HG03342 (cell line): ENCODE measurements around the gene ABCD4.
"Not testable (repeated sequence)": the region's sequence is repeated elsewhere in the genome, so short reads cannot be mapped to it uniquely, and the experiment has no call there.

Experiments used
- ATAC-seq: cut with Tn5 transposase; IDR thresholded peaks from one replicate; pipeline ENCODE4 v1.9.1; 2021; ENCODE audit warnings: mild to moderate bottlenecking, moderate library complexity; ENCODE audit not compliant: unreplicated experiment

The ABCD4 gene

DNA sequence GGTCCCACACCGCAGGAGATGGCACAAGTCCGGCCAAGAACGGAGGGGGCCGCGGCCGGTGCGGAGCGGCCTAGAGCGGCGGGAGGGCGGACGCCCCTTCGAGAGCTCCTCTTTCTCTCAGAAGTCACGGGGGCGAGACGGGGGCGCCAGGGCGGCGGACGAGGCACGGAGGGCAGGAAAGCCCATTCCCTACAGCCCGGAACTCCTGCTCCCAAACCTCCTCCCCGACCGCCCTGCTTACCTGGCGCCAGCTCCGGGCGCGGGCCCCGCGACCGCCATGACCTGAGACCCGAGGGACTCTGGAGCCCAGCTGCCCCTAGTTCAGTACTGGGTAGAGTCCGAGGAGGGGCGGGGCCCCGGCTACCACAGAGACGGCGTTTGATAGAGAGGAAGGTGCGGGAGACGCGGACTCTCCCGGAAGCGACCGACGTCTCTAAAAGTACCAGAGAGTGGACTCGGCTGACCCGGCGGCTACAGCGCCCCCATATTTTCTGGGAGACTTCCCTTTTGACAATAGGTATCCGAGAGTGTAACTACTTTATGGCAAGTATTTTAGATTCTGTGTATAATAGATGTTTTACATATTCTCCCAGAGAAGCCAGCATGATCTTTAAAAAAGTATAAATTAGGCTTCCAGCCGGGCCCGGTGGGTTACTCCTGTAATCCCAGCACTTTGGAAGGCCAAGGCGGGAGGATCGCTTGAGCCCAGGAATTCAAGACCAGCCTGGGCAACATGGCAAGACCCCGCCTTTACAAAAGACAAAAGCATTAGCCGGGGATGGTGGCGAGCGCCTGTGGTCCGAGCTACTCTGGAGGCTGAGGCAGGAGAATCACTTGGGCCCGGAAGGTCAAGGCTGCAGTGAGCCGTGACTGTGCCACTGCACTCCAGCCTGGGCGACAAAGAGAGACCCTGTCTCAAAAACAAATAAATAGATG is at the start of gene ABCD4:
TSS of gene ABCD4 (minus strand) at position 301 of the 936 bp plus-strand sequence. CDS start at position 279, 22 bp downstream.
- ATAC-seq, result peak; percentile 98

DNA sequence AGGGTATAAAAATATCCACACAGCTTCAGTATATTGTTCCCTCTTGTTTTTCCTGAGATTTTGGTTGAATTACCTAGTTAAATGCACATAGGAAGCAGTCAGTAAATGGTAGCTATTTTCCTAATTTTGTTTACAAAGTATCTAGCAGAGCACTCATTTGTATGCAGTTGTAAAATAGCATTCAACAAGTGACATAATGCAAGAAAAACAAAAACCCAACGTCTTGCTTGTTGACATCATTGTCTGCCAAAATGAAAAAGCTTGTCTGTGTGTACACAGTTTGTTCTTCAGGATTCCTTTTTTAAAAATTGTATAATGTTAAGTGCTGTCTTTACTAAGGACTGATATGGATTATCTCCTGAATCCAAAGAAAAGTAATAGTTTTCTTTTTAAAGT is 48.2 kb upstream of the ABCD4 start:
- ATAC-seq, result no peak

DNA sequence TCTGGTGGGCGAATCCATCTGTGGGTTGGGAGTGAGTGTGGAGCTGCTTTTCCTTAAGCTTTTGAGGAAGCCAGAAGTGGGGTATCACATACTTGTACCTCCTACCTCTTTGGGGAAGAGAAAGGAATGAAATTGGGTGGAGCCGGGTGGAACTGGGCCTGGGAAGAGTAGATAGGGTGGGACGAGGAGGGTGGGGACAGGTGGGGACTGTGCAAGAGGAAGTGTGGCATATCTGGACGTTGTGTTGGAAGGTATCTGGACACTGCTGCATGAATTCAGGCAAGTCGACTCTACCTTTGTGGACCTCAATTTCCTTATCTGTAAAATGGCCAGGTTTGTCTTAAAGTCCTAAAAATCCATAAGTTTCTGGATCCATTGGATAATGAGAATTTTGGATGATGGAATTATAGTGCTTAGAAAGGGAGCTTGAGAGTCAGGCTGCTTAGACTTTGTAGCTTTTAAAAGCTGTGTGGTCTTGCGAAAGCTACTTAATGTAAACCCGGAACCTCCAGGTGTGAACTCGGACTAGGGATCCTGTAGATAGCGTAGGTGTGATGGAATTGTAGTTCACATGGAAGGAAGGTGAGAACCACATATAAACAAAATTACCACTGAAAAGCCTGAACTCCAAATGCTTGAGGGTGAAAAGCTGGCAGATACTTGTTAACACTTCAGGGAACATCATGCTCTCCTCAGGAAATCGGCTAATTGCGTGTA is 47.6 kb upstream of the ABCD4 start:
- no peak for ATAC-seq

DNA sequence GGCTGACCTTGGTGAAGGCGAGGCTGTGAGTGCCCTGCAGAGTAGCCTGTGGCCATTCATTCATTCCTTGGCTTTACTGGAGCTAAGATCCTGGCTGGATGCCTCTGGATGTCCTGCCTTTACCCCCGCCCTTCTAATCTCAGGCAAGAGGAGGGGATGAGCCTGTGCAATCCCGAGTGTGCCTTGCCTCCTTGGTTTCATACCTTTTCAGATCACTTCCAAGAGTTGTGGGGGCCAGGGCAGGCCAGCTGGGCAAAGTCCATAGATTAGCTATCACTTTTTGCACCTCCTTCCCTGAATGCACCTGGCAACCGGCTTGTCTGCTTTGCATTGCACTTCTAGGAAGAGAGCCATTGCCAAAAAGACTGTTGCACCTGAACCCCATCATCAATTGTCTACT is 47.0 kb upstream of the ABCD4 start:
- ATAC-seq, result no peak

DNA sequence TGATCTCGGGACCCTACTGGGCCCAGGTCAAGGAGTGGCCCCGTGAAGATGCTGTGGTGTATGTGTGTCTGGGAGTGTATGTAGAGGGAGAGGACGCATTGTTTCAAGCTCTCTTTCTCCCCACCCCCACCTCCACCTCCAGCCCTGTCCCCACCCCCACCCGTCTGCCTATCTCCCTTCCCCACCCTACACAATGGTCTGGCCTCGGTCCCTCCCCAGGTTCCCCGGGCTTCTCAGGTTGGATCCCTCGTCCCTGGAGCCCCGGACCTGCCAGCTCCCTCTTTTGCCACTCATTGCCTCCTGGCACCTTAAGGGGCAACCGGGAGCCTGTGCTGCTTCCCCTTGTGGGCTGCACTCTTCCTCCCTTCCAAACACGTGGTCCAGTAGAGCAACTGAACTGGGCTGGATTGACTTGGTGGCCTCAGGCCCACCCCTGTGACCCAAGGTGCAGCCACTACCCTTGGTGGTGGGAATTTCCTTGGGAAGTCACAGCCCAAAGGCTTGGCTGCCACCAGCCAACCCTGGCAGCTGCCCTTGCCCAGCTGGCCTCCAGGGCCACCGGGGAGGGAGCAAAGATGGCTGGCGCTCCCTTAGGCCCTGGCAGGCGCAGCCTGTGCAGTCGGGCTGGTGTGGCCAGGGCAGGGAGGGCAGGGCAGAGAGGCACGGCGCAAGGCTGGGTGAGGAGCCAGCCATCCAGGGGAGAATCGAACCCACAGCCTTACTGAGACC is 46.2 kb upstream of the ABCD4 start:
- no peak for ATAC-seq

DNA sequence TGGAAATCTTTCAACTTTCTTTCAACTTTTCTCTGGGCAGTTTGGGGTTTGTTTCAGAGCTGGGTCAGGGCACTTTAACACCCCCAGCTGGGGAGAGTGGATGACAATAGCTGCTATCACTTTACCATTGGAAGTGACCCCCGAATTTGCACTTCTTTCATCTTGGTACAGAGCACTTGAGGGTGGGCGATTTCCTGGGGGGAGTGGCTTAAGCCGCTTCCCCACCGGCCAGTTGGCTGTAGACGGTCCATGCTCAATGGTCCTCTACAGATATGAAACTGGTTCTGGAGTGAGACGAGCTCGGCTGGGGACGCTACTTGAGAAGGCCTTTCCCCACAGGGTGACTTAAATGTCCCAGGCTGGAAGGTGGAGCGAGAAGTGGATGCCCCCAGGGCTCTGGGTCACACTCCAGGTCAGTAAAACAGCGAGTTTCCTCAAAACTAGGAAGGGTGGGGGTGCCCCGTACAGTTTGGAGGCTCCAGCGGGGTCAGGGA is 45.6 kb upstream of the ABCD4 start, which contains the start of gene VRTN:
TSS of gene VRTN (plus strand) at position 231 of the 494 bp plus-strand sequence. CDS start 8,313 bp downstream, outside the sequence.
- no peak for ATAC-seq

DNA sequence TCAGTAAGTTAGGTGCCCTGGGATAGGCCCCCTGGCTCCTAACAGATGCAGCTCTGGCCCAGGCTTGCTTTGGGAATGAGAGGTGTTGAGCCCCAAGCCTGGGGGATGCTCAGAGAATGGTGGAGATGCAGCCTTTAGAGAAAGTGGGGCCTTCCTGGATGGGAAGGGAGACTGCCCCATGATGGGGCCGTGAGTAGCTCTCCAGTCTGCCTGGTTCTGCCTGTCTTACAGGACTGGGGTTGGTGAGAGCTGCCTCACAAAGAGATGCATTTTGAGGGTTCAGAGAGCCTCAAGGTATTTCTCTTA is 45.0 kb upstream of the ABCD4 start:
- no peak for ATAC-seq

DNA sequence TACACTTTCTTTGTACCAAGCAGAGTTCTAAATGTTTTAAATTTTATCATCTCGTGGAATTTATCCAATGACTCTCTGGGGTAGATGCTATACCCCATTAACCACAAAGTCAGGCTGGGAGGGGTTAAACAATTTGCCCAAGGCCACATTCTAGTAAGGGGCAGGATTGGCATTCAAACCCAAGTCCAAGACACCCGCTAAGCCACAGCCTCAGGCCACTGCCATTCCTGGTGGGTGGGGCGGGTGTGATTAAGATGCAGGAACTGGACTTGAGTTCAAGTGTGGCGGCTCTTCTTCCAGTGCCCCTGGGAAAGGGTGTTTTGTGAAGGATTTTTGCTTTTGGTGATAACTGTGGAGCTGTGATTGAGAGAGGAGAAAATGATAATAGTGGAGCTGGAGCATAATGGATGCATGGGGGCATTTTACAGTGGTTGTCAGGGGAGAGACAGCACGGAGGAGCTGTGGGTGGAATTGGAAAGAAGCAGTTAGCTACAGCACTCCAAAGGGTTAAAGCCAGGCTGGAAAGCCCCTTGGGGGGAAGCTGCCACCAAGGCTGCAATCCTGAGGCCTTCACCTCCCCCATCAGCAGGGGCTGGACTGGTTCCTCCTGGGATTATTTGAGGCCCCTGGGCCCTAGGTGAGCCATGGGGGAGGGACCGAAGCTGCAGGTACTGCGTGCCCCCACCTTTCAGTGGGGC is 44.5 kb upstream of the ABCD4 start:
- no peak for ATAC-seq

DNA sequence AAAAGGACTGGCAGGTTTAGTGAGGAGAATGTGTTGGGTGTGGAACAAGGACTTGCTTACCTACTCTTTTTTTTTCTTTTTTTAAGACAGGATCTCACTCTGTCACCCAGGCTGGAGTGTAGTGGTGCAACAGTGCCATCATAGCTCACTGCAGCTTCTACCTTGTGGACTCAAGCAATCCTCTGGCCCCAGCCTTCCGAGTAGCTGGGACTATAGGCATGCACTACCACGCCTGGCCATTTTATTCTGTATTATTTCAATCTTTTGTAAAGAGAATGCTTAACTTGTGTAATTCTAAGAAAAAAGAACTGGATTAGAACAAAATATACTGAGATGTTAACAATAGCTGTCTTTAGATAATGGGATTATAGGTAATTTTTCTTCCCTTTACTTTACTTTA is 43.6 kb upstream of the ABCD4 start:
- no peak for ATAC-seq

DNA sequence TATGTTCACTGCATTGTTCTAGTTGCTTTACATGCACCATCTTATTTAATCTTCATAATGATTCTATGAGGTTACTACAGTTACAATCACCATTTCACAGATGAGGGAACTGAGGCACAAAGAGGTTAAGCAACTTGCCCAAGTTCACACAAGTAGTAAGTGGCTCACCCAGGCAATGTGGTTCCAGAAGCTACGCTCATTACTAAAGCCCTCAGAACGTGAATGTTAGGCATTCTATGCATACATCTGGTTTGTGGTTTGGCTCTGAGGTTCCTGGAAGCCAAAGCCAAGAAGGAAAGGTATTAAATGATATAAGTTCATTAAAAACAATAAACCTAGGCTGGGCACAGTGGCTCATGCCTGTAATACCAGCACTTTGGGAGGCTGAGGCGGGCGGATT is 31.2 kb upstream of the ABCD4 start:
- ATAC-seq, result no peak

DNA sequence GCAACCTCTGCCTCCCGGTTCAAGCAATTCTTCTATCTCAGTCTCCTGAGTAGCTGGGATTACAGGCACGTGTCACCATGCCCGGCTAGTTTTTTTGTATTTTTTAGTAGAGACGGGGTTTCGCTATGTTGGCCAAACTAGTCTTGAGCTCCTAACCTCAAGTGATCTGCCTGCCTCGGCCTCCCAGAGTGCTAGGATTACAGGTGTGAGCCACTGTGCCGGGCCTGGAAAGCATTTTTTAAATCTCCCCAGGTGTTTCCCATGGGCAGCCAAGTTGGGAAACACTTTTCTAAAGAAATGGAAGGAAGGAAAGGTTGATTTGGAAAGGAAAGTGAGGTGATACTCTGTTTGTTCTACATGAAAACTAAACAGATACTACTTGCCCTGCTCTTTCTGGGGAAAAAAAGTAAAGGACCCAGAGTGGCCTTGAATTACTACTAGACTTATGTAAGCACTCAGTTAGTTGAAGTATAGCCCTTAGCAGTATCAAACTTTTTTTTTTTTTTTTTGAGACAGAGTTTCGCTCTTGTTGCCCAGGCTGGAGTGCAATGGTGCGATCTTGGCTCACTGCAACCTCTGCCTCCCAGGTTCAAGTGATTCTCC is 27.3 kb upstream of the ABCD4 start:
- ATAC-seq, result not testable (repeated sequence)

DNA sequence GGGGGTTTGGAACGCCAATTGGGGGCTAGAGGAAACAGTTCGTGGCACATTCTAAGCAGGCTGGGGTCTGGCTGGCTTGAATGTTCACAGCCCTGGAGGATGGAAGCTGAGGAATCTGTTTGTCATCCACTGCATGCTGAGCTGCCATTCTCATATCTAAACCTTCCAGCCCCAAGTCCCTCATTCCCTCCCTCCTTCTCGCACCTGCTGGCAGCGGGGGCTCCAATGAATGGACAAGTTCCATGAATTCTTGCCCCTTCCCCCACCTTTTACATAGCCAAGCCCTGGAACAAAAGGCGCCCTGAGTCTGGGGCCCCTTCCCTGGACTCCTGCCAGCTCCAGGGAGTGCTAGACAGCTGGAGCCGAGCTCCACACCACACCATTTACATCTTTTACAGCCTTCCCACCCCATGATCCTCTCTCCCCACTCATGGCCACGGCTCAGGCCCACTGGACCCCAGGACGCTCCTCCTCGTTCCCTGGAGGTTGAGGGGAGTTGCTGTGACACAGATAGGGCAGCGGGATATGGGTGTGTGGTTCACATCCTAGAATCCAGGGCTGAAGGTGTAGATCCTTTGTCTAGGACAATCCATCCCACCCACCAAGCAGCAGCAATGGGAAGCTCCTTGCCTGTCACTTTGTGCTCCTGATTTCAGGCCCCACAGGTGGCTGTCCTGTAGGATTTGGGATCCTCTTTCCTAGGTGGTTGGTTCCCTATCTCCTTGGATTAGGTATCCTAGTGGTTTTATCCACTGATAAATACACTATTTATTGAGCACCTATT is 23.8 kb upstream of the ABCD4 start:
- ATAC-seq, result no peak

DNA sequence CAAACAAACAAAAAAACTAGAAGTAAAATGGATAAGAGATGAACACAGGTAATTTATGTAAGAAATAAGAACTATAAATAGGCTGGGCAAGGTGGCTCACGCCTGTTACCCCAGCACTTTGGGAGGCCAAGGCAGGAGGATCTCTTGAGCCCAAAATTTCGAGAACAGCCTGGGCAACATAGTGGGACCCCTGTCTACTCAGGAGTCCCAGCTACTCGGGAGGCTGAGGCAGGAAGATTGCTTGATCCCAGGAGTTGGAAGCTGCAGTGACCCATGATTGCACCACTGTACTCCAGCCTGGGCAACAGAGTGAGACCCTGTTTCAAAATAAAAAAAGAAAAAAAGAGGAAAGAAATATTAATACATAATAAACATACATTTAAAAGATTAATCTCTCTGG is 22.7 kb upstream of the ABCD4 start:
- no peak for ATAC-seq

DNA sequence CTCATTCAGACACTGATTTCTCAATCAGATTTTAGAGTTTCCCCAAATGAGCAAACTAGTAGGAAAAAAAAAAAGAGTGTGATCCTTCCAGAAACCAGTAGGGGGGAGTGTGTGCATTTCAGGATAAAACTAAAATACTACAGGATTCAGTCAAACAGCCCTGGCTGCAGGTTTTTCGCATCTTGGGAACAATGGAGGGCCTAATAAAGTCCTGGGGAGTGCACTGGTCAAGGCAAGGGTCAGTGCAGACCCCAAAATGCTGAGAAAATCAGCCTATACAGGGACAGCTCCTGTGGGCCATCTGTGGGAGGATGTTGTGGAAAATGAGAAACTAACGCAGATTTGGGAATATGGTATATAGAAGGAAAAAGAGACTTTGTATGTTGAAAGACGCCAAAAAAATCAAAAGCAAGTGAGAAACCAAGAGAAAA is 22.2 kb upstream of the ABCD4 start:
- ATAC-seq, result no peak

DNA sequence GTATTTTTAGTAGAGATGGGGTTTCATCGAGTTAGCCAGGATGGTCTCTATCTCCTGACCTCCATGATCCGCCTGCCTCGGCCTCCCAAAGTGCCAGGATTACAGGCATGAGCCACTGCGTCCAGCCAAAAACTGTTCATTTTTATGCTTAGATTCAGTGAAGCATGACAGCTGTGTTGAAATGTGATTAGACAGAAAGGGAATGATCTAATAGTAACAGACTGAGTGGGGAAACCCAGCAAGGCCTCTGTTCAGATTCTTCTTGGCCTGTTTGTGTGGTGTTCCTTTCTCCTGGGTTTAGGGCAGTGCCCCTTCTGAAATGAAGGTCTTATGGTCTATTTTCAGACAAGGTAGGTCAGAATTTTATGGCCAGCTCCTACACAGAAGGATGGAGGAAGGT is 11.8 kb upstream of the ABCD4 start:
- no peak for ATAC-seq

DNA sequence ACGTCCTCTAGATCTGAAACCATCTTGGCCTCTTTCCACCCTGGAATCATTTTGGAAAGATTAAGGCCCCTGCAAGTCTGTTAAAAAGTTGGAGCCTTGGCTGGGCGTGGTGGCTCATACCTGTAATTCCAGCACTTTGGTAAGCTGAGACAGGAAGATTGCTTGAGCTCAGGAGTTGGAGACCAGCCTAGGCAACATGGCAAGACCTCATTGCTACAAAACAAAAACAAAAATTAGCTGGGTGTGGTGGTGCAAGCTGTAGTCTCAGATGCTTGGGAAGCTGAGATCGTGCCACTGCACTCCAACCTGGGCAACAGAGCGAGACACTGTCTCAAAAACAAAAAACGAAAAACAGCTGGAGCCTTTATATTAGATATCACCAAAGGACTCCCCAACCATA is 10.9 kb upstream of the ABCD4 start:
- no peak for ATAC-seq

DNA sequence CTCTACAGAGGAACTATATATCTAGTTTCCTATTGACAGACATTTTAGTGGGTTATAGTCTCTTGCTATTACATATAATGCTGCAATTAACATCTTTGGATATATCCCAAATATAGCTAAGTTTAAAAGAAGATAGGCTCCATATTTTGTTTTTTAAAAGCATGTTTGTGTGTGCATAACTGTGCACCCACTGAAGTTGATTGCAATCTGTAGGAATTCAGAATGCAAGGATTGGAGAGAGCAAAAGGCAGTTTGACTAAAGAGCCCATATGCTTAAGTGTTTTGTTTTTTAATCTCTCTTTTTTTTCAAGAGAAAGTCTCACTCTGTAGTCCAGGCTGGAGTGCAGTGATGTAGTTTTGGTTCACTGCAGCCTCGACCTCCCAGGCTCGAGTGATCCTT is 9.4 kb upstream of the ABCD4 start:
- ATAC-seq, result no peak

DNA sequence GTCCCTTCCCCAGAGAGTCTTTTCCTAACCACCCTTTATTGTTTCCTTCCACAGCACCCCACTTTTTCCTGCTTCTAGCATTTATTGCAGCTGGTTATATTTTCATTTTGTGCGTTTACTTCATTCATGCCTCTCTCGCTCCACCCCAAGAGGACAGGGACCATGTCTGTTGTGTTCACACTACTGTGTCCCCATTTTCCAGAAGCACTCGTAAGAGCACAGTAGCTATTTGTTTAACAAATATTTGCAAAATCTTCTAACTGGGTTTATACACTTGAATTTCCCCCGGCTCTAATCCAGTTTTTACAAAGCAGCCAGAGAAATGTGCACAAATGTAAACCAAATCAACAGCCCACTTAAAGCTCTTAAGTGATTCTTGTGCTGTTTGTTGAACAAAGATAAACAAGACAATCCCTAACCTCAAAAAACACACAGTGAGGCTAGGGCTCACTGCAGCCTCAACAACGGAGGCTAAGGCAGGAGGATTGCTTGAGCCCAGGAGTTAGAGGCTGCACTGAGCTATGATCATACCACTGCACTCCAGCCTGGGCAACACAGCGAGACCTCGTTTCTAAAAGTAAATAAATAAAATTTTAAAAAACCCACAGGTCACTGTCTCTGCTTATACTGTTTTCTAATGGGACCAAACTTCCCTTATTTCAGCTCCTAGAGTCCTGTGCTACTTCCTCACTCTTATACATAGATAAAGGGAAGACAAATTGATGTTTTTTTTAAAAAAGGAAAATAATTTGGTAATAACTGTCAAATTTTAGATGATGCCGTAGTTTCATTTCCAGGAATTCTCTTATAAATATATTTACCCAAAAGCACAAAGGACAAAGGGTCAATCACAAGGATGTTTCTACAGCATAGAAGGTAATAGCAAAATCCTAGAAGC is 6.6 kb upstream of the ABCD4 start:
- no peak for ATAC-seq

DNA sequence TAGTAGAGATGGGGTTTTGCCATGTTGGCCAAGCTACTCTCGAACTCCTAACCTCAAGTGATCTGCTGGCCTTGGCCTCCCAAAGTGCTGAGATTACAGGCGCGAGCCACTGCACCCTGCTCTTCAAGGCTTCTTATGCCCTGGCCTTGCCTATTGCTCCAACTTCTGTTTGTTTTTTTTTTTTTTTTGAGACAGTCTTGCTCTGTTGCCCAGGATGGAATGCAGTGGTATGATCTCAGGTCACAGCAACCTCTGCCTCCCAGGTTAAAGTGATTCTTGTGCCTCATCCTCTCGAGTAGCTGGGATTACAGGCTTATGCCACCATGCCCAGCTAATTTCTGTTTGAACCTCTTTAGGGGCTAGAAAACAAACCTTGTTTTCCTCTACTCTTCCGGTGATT is 6.0 kb upstream of the ABCD4 start:
- no peak for ATAC-seq
